Immature natural killer cell (primary cell): ENCODE measurements around the gene ENDOV. TPM values are rescaled to one million over a fixed set of nuclear protein-coding genes. Genes with fewer than 3 reads are reported as not detected.
A peak's percentile ranks its signal among the peaks of the same experiment; 100 is the strongest.
"Not testable (repeated sequence)": the region's sequence is repeated elsewhere in the genome, so short reads cannot be mapped to it uniquely, and the experiment has no call there.

Experiments used
- DNase-seq, 3 donors: peaks; one replicate each; pipeline ENCODE4 v3.0.0; 2022; ENCODE audit warnings: mixed read lengths in 1 of 3
- H3K27ac Mint-ChIP-seq, 6 donors: one replicate each; pipeline ENCODE4 v1.8.0; 2020; ENCODE audit warnings: mixed read lengths in 6 of 6, mild to moderate bottlenecking in 5 of 6, inconsistent platforms in 4 of 6, moderate library complexity in 3 of 6
- H3K27me3 Mint-ChIP-seq, 3 donors: one replicate each; pipeline ENCODE4 v1.8.0; 2020 to 2021; ENCODE audit warnings: low read depth in 3 of 3, mild to moderate bottlenecking in 3 of 3, mixed read lengths in 3 of 3, moderate library complexity in 3 of 3, inconsistent platforms in 1 of 3
- H3K36me3 Mint-ChIP-seq, 3 donors: one replicate each; pipeline ENCODE4 v1.8.0; 2020; ENCODE audit warnings: mixed read lengths in 3 of 3, inconsistent platforms in 2 of 3, mild to moderate bottlenecking in 2 of 3
- H3K4me1 Mint-ChIP-seq, 2 donors: one replicate each; pipeline ENCODE4 v1.8.0; 2020; ENCODE audit warnings: inconsistent platforms in 2 of 2, mild to moderate bottlenecking in 2 of 2, mixed read lengths in 2 of 2, moderate library complexity in 1 of 2
- H3K4me3 Mint-ChIP-seq, 5 donors: one replicate each; pipeline ENCODE4 v1.8.0; 2020; ENCODE audit warnings: mild to moderate bottlenecking in 5 of 5, mixed read lengths in 5 of 5, inconsistent platforms in 3 of 5, moderate library complexity in 3 of 5
- H3K9me3 Mint-ChIP-seq, 6 donors: one replicate each; pipeline ENCODE4 v1.8.0; 2020; ENCODE audit warnings: mild to moderate bottlenecking in 6 of 6, mixed read lengths in 6 of 6, inconsistent platforms in 4 of 6, moderate library complexity in 3 of 6
- polyA plus RNA-seq, 3 donors: library from polyadenylated mRNA; unstranded; fragments of 300-500 nt; fragmentation: Illumina TruSeq; gene quantifications; one replicate each; pipeline ENCODE4 v1.2.3, GENCODE V29; 2021

The ENDOV gene
- polyA plus RNA-seq, 3 donors from 2014 or later: 8.1 to 11.7 (median 8.7) TPM

DNA sequence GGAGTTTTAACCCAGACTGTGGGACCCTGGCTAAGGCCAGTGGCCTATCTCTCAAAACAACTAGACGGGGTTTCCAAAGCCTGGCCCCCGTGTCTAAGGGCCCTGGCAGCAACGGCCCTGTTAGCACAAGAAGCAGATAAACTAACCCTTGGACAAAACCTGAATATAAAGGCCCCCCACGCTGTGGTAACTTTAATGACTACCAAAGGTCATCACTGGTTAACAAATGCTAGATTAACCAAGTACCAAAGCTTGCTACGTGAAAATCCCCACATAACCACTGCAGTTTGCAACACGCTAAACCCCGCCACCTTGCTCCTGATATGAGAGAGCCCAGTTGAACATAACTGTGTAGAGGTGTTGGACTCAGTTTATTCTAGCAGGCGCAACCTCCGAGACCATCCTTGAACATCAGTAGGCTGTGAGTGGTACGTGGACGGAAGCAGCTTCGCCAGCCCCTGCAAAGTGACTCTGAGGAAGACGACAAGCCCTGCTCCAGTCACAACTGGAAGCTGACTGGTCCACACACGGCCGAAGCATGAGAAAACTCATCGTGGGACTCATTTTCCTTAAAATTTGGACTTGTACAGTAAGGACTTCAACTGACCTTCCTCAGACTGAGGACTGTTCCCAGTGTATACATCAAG lies 4.4 kb upstream of the ENDOV start:
- DNase-seq, H3K4me3 Mint-ChIP-seq, H3K9me3 Mint-ChIP-seq, H3K36me3 Mint-ChIP-seq, H3K27ac Mint-ChIP-seq: not testable (repeated sequence)
- H3K4me1 Mint-ChIP-seq: peaks cover 11 to 12% of the 10 kb centered on the region in 2 donors
- H3K27me3 Mint-ChIP-seq: peaks cover 7 to 15% (median 14%) of the 10 kb centered on the region in 3 donors

DNA sequence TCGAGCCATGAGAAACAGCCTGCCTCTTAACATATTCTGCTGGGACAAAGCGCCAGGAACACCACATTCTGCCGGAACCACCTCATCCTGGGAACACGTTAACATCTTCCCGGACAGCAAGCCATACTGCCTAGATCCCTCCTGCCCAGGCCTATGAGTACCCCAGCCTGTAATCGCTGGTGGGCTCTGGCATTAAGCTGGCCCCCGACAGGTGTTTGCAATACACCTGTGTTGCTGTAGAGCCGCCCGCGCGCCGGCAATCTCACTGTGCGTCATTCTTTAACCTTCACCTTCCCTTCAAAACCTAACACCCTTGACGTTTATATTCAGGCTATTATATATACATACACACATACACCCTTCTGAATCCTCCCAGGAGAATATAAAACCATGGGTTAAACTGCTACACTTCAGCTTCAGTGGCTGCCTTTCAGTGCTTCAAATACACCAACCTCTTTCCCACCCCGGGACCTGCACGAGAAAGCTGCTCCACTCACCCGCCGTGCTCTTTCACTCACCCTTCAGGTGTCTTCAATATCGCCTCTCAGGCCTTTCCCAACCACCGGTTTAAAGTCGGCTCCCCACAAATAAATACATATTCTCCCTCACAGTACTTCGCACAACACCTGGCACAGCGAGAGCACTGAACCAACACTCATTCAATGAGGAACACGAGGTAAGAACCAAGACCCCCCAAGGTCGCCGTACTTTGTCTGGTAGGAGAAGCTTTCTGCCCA lies 1.0 kb upstream of the ENDOV start:
- Mint-ChIP-seq H3K27me3 (peaks cover 8 to 16% (median 15%) of the 10 kb centered on the region in 3 donors), H3K4me1 (peaks cover 25 to 28% of the 10 kb centered on the region in 2 donors), H3K4me3 (peak overlapping the region; percentile 87 to 90 (median 88)), H3K36me3 (peaks cover 0 to 6% (median 0%) of the 10 kb centered on the region in 3 donors), H3K27ac (peak overlapping the region; percentile 64 to 93 (median 90)), H3K9me3 (peaks cover 0 to 2% (median 0%) of the 10 kb centered on the region in 6 donors)
- no peak for DNase-seq

- Mint-ChIP-seq H3K27ac (peak overlapping the region; percentile 64 to 93 (median 90)), H3K4me3 (peak overlapping the region; percentile 87 to 90 (median 88)), H3K36me3 (peaks cover 0 to 6% (median 0%) of the 10 kb centered on the region in 3 donors), H3K9me3 (peaks cover 0 to 2% (median 0%) of the 10 kb centered on the region in 6 donors), H3K27me3 (peaks cover 8 to 16% (median 15%) of the 10 kb centered on the region in 3 donors), H3K4me1 (peaks cover 26 to 28% of the 10 kb centered on the region in 2 donors)
- DNase-seq: no peak
Observed at GRCh38 chr17:80414508-80414802, 512 bp upstream of the ENDOV start.

DNA sequence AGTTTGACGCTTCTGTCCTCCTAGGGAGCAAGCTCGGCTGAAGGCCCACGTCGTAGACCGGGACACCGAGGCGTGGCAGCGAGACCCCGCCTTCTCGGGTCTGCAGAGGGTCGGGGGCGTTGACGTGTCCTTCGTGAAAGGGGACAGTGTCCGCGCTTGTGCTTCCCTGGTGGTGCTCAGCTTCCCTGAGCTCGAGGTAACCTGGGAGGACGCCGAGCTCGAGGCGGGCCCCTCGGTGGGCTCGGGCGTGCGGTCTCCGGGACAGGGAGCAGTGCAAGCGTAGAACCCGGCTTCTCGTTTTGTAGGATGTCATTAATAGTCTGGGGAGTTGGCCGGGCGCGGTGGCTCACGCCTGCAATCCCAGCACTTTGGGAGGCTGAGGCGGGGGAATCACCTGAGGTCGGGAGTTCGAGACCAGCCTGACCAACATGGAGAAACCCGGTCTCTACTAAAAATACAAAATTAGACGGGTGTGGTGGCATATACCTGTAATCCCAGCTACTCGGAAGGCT lies 715 bp downstream of the ENDOV start:
- Mint-ChIP-seq H3K4me1 (peaks cover 27 to 28% of the 10 kb centered on the region in 2 donors), H3K9me3 (peaks cover 0 to 2% (median 0%) of the 10 kb centered on the region in 6 donors), H3K27ac (peak overlapping the region; percentile 64 to 93 (median 90)), H3K36me3 (peaks cover 0 to 10% (median 0%) of the 10 kb centered on the region in 3 donors), H3K4me3 (peak overlapping the region; percentile 87 to 90 (median 88)), H3K27me3 (peaks cover 8 to 17% (median 13%) of the 10 kb centered on the region in 3 donors)
- no peak for DNase-seq

DNA sequence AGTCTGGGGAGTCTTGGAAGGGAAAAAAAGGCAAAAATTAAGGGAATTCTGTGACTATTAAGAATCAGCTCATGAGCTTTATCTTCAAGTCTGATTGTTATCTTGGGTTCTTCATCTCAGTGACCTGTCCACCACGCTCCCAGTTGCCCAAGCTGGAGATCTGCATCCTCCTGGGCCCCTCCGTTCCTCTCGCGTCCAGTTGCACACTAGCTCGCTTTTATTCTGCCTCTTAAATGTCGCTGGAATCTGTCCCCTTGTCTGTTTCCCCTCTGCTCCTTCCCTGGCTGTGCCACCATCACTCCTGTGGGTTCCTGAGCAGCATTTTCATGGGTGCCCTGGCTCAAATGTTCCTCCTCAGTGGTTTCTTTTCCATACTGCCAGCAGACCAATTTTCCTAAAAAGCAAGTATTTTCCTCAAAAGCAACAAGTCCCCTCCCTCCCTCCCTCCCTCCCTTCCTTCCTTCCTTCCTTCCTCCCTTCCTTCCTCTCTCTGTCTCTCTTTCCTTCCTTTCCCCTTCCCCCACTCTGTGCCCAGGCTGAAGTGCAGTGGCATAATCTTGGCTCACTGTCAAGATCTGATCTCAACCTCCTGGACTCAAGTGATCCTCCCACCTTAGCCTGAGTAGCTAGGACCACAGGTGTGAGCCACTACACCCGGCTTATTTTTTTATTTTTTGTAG lies 1.4 kb downstream of the ENDOV start:
- Mint-ChIP-seq H3K9me3 (peaks cover 0 to 2% (median 0%) of the 10 kb centered on the region in 6 donors), H3K4me1 (peaks cover 27 to 28% of the 10 kb centered on the region in 2 donors), H3K4me3 (peak overlapping the region; percentile 85 to 90 (median 88)), H3K27me3 (peaks cover 8 to 17% (median 13%) of the 10 kb centered on the region in 3 donors), H3K36me3 (peaks cover 0 to 10% (median 0%) of the 10 kb centered on the region in 3 donors), H3K27ac (peak overlapping the region in 5 of 6 donors; percentile 62 to 90 (median 88))
- no peak for DNase-seq

- DNase-seq: no peak
- Mint-ChIP-seq H3K4me3 (peak overlapping the region; percentile 68 to 90 (median 85)), H3K9me3 (peaks cover 0 to 2% (median 0%) of the 10 kb centered on the region in 6 donors), H3K4me1 (peaks cover 27 to 28% of the 10 kb centered on the region in 2 donors), H3K27ac (peak overlapping the region in 5 of 6 donors; percentile 30 to 90 (median 70)), H3K36me3 (peaks cover 0 to 10% (median 0%) of the 10 kb centered on the region in 3 donors), H3K27me3 (peaks cover 8 to 17% (median 13%) of the 10 kb centered on the region in 3 donors)
Observed at GRCh38 chr17:80416940-80417293, 1.9 kb downstream of the ENDOV start.

GRCh38 chr17:80418589-80418988 lies 3.6 kb downstream of the ENDOV start:
- Mint-ChIP-seq H3K4me1 (peaks cover 28 to 29% of the 10 kb centered on the region in 2 donors), H3K27me3 (peaks cover 8 to 17% (median 13%) of the 10 kb centered on the region in 3 donors), H3K4me3 (peak overlapping the region in 1 of 5 donors; percentile 18), H3K27ac (no peak overlapping the region), H3K9me3 (peaks cover 0 to 2% (median 0%) of the 10 kb centered on the region in 6 donors), H3K36me3 (peaks cover 0 to 10% (median 0%) of the 10 kb centered on the region in 3 donors)
- no peak for DNase-seq

DNA sequence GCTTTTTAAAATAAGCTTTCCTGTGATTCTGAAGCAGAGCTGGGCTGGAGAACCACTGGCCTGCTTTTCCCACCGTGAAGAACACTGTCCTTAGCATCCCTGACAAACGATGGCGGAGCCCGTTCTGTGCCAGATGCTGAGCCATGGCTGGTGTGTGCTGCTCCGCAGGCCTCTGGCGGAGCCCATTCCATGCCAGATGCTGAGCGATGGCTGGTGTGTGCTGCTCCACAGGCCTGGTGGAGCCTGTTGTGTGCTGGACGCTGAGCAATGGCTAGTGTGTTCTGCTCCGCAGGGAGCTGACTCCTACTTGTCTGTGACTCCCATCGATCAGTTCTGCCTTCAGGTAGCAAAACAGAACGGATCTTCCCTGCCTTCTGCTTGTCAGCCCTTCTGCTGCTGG lies 4.3 kb downstream of the ENDOV start:
- Mint-ChIP-seq H3K27ac (peak overlapping the region in 1 of 6 donors; percentile 53), H3K27me3 (peaks cover 10 to 15% (median 11%) of the 10 kb centered on the region in 3 donors), H3K4me3 (no peak overlapping the region), H3K9me3 (peaks cover 0 to 2% (median 0%) of the 10 kb centered on the region in 6 donors), H3K4me1 (peaks cover 29 to 31% of the 10 kb centered on the region in 2 donors), H3K36me3 (peaks cover 0 to 10% (median 0%) of the 10 kb centered on the region in 3 donors)
- no peak for DNase-seq

- Mint-ChIP-seq H3K4me1 (peaks cover 13 to 20% of the 10 kb centered on the region in 2 donors), H3K36me3 (peaks cover 0 to 10% (median 0%) of the 10 kb centered on the region in 3 donors), H3K27me3 (peaks cover 0 to 3% (median 2%) of the 10 kb centered on the region in 3 donors), H3K27ac (no peak overlapping the region), H3K9me3 (peaks cover 0 to 2% (median 0%) of the 10 kb centered on the region in 6 donors), H3K4me3 (no peak overlapping the region)
- no peak for DNase-seq
Observed at GRCh38 chr17:80421381-80422090, 6.6 kb downstream of the ENDOV start.

DNA sequence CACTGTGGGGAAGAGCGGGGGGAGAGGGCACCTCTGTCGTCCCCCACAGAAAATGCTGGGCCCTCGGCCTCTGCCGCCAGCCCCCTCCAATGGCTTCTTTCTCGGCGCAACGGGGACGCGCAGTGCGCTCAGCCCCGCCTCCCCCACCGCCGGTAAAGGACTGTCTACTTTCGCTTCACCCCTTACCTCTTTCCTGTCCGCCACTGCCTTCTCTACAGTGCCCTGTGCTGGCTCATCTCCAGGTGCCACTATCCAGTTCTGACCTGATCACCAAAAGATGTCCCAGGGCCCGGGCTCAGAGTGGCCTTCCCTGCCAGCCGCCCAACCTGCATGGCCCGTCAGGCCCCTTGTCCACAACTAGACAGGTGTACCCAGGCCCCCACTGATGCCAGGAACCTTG lies 7.3 kb downstream of the ENDOV start:
- peaks cover 0 to 3% (median 2%) of the 10 kb centered on the region in 3 donors for H3K27me3 Mint-ChIP-seq
- peaks cover 0 to 2% (median 0%) of the 10 kb centered on the region in 6 donors for H3K9me3 Mint-ChIP-seq
- H3K4me3 Mint-ChIP-seq: no peak overlapping the region
- H3K4me1 Mint-ChIP-seq: peaks cover 12 to 18% of the 10 kb centered on the region in 2 donors
- H3K27ac Mint-ChIP-seq: no peak overlapping the region
- peaks cover 0 to 10% (median 0%) of the 10 kb centered on the region in 3 donors for H3K36me3 Mint-ChIP-seq
- DNase-seq: no peak

DNA sequence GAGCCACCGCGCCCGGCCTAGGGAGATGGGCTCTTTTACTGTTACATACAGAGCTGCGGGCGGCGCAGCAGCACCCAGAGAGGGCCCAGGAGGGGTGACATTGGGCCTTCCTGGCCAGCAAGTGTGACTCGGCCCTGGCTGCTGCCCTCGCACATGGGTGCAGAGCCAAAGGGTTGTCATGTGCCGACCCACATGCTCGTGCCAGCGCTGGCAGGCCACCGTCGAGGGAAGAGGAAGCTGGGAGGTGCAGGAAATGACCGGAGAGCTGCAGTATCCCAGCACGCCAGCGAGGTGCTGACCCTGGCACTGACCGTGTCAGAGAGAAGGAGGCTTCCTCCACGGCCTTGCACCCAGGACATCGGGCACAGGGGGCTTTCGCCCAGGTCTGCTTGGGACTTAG lies 8.0 kb downstream of the ENDOV start:
- Mint-ChIP-seq H3K4me3 (no peak overlapping the region), H3K27ac (peak overlapping the region in 1 of 6 donors; percentile 46), H3K9me3 (no peaks in the 10 kb centered on the region), H3K4me1 (peaks cover 8 to 18% of the 10 kb centered on the region in 2 donors), H3K27me3 (peaks cover 0 to 3% (median 2%) of the 10 kb centered on the region in 3 donors), H3K36me3 (peaks cover 0 to 7% (median 0%) of the 10 kb centered on the region in 3 donors)
- DNase-seq: no peak

DNA sequence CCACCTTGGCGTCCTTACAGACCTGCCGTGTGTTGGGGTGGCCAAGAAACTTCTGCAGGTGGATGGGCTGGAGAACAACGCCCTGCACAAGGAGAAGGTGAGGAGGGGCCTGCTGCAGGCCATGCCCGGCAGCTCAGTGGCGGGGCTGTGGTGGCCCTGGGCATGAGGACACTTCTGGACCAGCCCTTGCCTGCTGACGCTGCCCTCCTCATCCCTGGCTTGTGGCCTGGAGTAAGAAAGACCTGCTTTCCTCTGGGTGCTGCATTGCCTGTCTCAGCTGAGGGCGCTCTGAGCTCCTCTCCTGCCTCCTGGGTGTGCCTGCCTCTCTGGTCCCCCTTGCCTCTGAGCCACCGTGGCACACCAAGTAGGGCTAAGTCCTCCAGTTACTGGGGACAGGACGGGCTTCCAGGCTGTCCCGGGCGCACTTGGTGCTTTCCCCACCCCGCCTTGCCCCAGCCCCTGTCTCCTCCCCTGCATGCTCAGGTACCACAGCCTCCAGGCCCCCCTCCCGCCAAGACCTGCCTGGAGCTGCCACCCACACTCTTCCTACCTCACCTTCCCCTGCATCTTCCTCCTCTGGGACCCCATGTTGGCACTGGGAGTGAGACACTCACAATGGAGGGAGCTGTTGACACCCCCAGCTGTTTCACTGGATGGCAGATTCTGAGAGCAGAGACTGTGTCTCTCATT lies 8.7 kb downstream of the ENDOV start:
- DNase-seq: no peak
- Mint-ChIP-seq H3K9me3 (no peaks in the 10 kb centered on the region), H3K36me3 (peaks cover 0 to 4% (median 0%) of the 10 kb centered on the region in 3 donors), H3K27ac (peak overlapping the region in 4 of 6 donors; percentile 40 to 46 (median 43)), H3K4me3 (peak overlapping the region in 3 of 5 donors; percentile 17 to 57 (median 29)), H3K4me1 (peaks cover 7 to 18% of the 10 kb centered on the region in 2 donors), H3K27me3 (peaks cover 0 to 2% (median 1%) of the 10 kb centered on the region in 3 donors)
